ENCODE data around the gene LMNA. TPM values are rescaled to one million over a fixed set of nuclear protein-coding genes. Genes with fewer than 3 reads are reported as not detected.

Gene LMNA
- total RNA-seq, 4 donors from 2014 or later, result 371 to 501 (median 419) TPM

DNA sequence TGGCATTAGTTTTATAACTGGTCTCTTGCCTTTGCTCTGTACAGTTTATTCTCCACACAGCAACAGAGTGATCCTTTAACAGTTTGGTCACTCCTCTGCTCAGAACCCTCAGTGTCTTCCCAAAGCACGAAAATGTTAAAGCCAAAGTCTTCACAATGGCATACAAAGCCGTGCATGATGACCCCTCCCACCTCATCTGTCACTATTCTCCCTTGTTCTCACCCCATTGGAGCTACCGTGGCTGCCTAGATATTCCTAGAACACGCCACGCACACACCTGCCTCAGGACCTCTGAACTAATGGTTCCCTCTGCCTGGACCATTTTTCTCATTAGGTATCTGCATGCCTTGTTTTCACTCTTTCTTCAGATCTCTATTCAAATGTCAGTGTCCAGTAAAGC is 30.2 kb downstream of the LMNA start:
- 52 to 61% methylated on average over 5 of the region's 5 CpGs for WGBS, 2 donors
- Histone ChIP-seq H3K4me3 (no peak overlapping the region), H3K9me3 (no peaks in the 10 kb centered on the region), H3K36me3 (peaks cover 0 to 6% (median 0%) of the 10 kb centered on the region in 3 donors), H3K4me1 (peaks cover 0 to 49% (median 21%) of the 10 kb centered on the region in 4 donors), H3K27me3 (peaks cover 0 to 7% of the 10 kb centered on the region in 2 donors), H3K27ac (no peak overlapping the region)
- TF ChIP-seq POLR2A (IDR thresholded peaks at IDR 0.05), result no peak
- TF ChIP-seq, protein P1, sequence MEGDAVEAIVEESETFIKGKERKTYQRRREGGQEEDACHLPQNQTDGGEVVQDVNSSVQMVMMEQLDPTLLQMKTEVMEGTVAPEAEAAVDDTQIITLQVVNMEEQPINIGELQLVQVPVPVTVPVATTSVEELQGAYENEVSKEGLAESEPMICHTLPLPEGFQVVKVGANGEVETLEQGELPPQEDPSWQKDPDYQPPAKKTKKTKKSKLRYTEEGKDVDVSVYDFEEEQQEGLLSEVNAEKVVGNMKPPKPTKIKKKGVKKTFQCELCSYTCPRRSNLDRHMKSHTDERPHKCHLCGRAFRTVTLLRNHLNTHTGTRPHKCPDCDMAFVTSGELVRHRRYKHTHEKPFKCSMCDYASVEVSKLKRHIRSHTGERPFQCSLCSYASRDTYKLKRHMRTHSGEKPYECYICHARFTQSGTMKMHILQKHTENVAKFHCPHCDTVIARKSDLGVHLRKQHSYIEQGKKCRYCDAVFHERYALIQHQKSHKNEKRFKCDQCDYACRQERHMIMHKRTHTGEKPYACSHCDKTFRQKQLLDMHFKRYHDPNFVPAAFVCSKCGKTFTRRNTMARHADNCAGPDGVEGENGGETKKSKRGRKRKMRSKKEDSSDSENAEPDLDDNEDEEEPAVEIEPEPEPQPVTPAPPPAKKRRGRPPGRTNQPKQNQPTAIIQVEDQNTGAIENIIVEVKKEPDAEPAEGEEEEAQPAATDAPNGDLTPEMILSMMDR (IDR thresholded peaks at IDR 0.05), result no peak
- TF ChIP-seq EP300 (IDR thresholded peaks at IDR 0.05), result no peak
- DNase-seq (ENCODE audit: low spot score in 2 of 2), result no peak

DNA sequence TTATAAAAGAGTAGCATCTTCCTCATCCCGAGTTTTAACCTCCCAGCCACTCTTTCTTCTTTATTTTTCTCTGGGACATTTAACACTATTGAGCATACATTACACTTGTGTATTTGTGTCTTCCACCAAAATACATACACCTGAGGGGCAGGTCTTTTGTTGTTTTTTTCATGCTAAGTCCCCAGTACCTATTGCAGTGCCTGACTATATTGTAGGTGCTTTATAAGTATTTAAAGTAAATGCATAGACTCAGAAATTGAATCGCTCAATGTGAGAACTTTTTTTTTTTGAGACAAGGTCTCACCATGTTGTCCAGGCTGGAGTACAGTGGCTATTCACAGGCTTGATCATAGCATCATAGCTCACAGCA is 31.1 kb downstream of the LMNA start:
- DNase-seq (ENCODE audit: low spot score in 2 of 2), result no peak
- H3K27ac ChIP-seq, result no peak overlapping the region
- no peaks in the 10 kb centered on the region for H3K36me3 ChIP-seq
- TF ChIP-seq EP300 (IDR thresholded peaks at IDR 0.05) (no peak), POLR2A (IDR thresholded peaks at IDR 0.05) (no peak)
- TF ChIP-seq, protein P1 (IDR thresholded peaks at IDR 0.05), result no peak
- 57 to 66% methylated on average over 2 of the region's 2 CpGs for WGBS, 2 donors
- no peaks in the 10 kb centered on the region for H3K9me3 ChIP-seq
- peaks cover 0 to 40% (median 21%) of the 10 kb centered on the region in 4 donors for H3K4me1 ChIP-seq
- H3K27me3 ChIP-seq, result peaks cover 0 to 14% of the 10 kb centered on the region in 2 donors
- no peak overlapping the region for H3K4me3 ChIP-seq

DNA sequence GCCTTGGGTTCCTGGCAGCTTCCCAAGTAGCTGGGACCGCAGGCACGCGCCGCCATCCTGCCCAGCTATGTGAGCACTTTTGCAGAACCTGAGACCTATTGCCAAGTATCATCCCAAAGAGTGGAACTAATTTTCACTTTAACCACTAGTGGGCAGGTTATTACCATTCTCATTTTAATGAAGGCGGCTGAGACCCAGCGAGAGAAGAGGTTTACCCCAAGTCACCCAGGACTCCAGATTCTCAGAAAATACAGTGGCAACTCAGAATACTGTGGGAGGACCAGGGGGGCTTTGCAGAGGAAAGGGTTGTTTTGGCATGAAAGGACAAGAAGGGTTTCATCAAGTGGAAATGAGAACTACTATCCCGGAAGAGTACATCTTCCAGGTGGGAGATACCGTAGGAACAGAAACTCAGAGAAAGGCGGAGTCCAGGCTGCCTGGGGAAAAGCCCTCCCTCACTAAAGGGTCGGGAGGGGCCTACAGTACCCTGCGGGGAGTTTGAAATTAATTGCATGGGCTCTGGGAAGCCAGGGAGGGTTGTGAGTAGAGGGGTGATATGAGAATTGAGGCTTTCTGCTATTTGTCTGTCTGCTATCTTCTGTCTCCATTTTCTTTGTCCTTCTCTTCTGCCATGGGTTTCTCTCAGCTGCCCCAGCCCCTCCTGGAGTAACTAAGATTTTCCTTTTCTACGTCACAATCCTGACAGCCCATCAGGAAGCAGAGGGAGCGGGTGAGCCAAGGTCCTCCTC is 31.7 kb downstream of the LMNA start:
- TF ChIP-seq EP300 (IDR thresholded peaks at IDR 0.05) (peak in 1 of 2 donors; percentile 20), POLR2A (IDR thresholded peaks at IDR 0.05) (no peak)
- TF ChIP-seq, protein P1 (IDR thresholded peaks at IDR 0.05), result peak; percentile 40 to 82 (median 54)
- peak in 1 of 2 donors; percentile 38 for DNase-seq (ENCODE audit: low spot score in 2 of 2)
- Histone ChIP-seq H3K36me3 (no peaks in the 10 kb centered on the region), H3K27me3 (peaks cover 0 to 14% of the 10 kb centered on the region in 2 donors), H3K4me3 (no peak overlapping the region), H3K4me1 (peaks cover 0 to 37% (median 23%) of the 10 kb centered on the region in 4 donors), H3K27ac (peak overlapping the region in 2 of 4 donors; percentile 1 to 21), H3K9me3 (no peaks in the 10 kb centered on the region)
- 8 to 14% methylated on average over 13 of the region's 13 CpGs for WGBS, 2 donors

DNA sequence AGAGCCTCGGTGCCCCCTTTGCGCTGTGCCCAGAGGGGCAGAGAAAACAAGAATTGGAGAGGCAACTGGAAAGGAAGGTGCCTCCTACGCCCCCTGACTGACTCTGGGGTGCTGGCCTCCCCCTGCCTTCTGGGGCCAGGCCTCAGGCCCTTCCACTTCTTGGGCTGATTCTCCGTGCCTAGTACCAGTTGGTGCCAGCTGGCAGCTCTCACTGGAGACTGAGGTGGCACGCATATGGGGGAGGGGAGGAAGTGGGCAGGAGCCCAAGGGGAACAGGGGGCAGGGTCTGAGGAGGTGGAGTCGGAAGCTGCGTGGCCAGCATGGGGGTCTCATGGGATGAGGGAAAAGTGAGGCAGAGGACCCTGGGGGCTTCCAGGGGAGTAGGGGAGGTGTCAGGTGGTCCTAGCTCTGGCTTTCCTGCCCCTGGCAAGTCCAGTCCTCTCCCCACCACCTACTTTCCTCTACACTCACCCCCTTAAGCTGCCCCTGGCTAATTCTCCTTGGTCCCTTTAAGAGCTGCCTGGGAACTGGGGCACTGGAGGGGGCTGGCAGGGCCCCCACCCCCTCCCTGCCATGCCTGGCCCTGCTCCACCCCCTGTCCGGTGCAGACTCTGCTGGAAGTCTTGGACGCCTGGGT is 32.4 kb downstream of the LMNA start:
- Histone ChIP-seq H3K9me3 (no peaks in the 10 kb centered on the region), H3K4me1 (peaks cover 0 to 31% (median 23%) of the 10 kb centered on the region in 4 donors), H3K27me3 (peaks cover 0 to 14% of the 10 kb centered on the region in 2 donors), H3K36me3 (no peaks in the 10 kb centered on the region), H3K4me3 (no peak overlapping the region), H3K27ac (peak overlapping the region in 3 of 4 donors; percentile 1 to 21 (median 1))
- TF ChIP-seq EP300 (IDR thresholded peaks at IDR 0.05) (no peak), POLR2A (IDR thresholded peaks at IDR 0.05) (no peak)
- TF ChIP-seq, protein P1 (IDR thresholded peaks at IDR 0.05), result no peak
- 5 to 16% methylated on average over 9 of the region's 9 CpGs for WGBS, 2 donors
- no peak for DNase-seq (ENCODE audit: low spot score in 2 of 2)

DNA sequence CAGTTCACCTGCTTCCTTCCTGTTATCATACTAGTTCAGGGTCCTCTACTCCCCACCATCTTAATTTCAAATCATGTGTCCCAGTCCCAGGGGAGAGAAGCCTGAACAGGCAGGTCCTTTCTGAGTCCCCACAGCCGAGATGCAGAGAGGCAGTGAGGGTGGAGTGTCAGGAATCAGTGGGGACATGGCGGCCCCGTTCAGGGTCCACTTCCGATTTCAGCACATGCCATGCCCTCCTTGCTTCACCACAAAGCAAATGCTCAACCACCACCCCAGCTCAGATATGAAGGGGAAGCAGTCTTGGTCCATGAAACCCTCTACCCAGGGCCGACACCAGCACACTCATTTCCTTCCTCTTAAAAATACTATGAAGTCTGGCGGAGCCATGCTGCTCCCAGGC is 33.7 kb downstream of the LMNA start:
- H3K27me3 ChIP-seq, result peaks cover 0 to 14% of the 10 kb centered on the region in 2 donors
- H3K9me3 ChIP-seq, result no peaks in the 10 kb centered on the region
- H3K27ac ChIP-seq, result peak overlapping the region in 1 of 4 donors; percentile 11
- WGBS, 2 donors, result 47 to 60% methylated on average over 6 of the region's 6 CpGs
- H3K4me1 ChIP-seq, result peaks cover 0 to 30% (median 23%) of the 10 kb centered on the region in 4 donors
- no peak for DNase-seq (ENCODE audit: low spot score in 2 of 2)
- no peaks in the 10 kb centered on the region for H3K36me3 ChIP-seq
- TF ChIP-seq, protein P1 (IDR thresholded peaks at IDR 0.05), result no peak
- TF ChIP-seq EP300 (IDR thresholded peaks at IDR 0.05), result peak in 1 of 2 donors; percentile 13
- no peak overlapping the region for H3K4me3 ChIP-seq
